Activated effector memory CD4-positive, alpha-beta T cell treated with Interleukin-2 at 50 U/mL for 16 hours (primary cell): Measurements from ENCODE around the gene MAP2K5.

Experiments used
- DNase-seq: peaks from one replicate; pipeline ENCODE4 v3.0.0-alpha.2; 2020

The MAP2K5 gene

GRCh38 chr15:67731112-67731721, 188.7 kb downstream of the MAP2K5 start:
- no peak for DNase-seq

- no peak for DNase-seq
Measured at GRCh38 chr15:67732164-67732563, 189.7 kb downstream of the MAP2K5 start.

- DNase-seq = no peak
Measured at GRCh38 chr15:67732671-67733374, 190.3 kb downstream of the MAP2K5 start.

GRCh38 chr15:67735896-67736295, 193.4 kb downstream of the MAP2K5 start:
- DNase-seq = no peak

- DNase-seq = no peak
Measured at GRCh38 chr15:67736810-67737209, 194.3 kb downstream of the MAP2K5 start.

GRCh38 chr15:67738056-67738455, 195.6 kb downstream of the MAP2K5 start:
- no peak for DNase-seq

GRCh38 chr15:67740405-67740804, 197.9 kb downstream of the MAP2K5 start:
- DNase-seq = no peak

GRCh38 chr15:67741308-67741707, 198.8 kb downstream of the MAP2K5 start:
- DNase-seq = no peak

GRCh38 chr15:67743558-67743957, 201.1 kb downstream of the MAP2K5 start:
- DNase-seq = no peak

GRCh38 chr15:67744331-67745072, 202.0 kb downstream of the MAP2K5 start:
- DNase-seq = no peak

- DNase-seq = no peak
Measured at GRCh38 chr15:67745073-67746006, 202.8 kb downstream of the MAP2K5 start.

GRCh38 chr15:67746022-67746421, 203.5 kb downstream of the MAP2K5 start:
- DNase-seq = no peak

- DNase-seq = no peak
Measured at GRCh38 chr15:67746450-67746849, 203.9 kb downstream of the MAP2K5 start.

- no peak for DNase-seq
Measured at GRCh38 chr15:67747921-67748320, 205.4 kb downstream of the MAP2K5 start.

GRCh38 chr15:67750371-67750770, 207.9 kb downstream of the MAP2K5 start:
- DNase-seq = no peak

- DNase-seq = no peak
Measured at GRCh38 chr15:67753891-67754290, 211.4 kb downstream of the MAP2K5 start.

GRCh38 chr15:67755264-67755663, 212.8 kb downstream of the MAP2K5 start:
- no peak for DNase-seq

- no peak for DNase-seq
Measured at GRCh38 chr15:67755936-67756335, 213.4 kb downstream of the MAP2K5 start.

GRCh38 chr15:67758619-67759300, 216.3 kb downstream of the MAP2K5 start:
- no peak for DNase-seq

GRCh38 chr15:67760901-67761300, 218.4 kb downstream of the MAP2K5 start:
- no peak for DNase-seq

- no peak for DNase-seq
Measured at GRCh38 chr15:67761343-67761742, 218.8 kb downstream of the MAP2K5 start.
